Mesodermal cell (in vitro differentiated cells): ENCODE results near the gene IGSF23.
A peak's percentile ranks its signal among the peaks of the same experiment; 100 is the strongest.
"Not testable (repeated sequence)": the region's sequence is repeated elsewhere in the genome, so short reads cannot be mapped to it uniquely, and the experiment has no call there.

Experiments used
- H3K27ac ChIP-seq: 2 replicates; pipeline ENCODE4 v1.7.0; 2013; ENCODE audit warnings: mild to moderate bottlenecking, low read depth, low read length, moderate library complexity; ENCODE audit not compliant: severe bottlenecking
- H3K36me3 ChIP-seq: 2 replicates; pipeline ENCODE4 v1.7.1; 2013; ENCODE audit warnings: mild to moderate bottlenecking, low read length, moderate library complexity; ENCODE audit not compliant: control insufficient read depth, insufficient read depth
- H3K4me1 ChIP-seq: one replicate; pipeline ENCODE4 v1.7.1; 2013; ENCODE audit warnings: mild to moderate bottlenecking, low read length; ENCODE audit not compliant: insufficient read depth, control insufficient read depth, poor library complexity, severe bottlenecking
- H3K4me3 ChIP-seq: 2 replicates; pipeline ENCODE4 v1.7.0; 2013; ENCODE audit warnings: low read length, control low read depth, mild to moderate bottlenecking; ENCODE audit not compliant: insufficient read depth, poor library complexity, severe bottlenecking; ENCODE audit errors: extremely low read depth
- H3K9me3 ChIP-seq: 2 replicates; pipeline ENCODE4 v1.7.1; 2013; ENCODE audit warnings: mild to moderate bottlenecking, low read length, moderate library complexity; ENCODE audit not compliant: control insufficient read depth
- WGBS, 2 experiments: methylation state at CpG; one replicate each; pipeline ENCODE4 v1.1.5; 2013; ENCODE audit warnings: missing lambda C conversion rate in 2 of 2; ENCODE audit not compliant: insufficient coverage in 2 of 2; 5-methylcytosine and 5-hydroxymethylcytosine counted together

Gene IGSF23

GRCh38 chr19:44614313-44614712 is 950 bp downstream of the IGSF23 start:
- Histone ChIP-seq H3K4me3 (no peak overlapping the region), H3K4me1 (no peaks in the 10 kb centered on the region), H3K27ac (no peak overlapping the region), H3K9me3 (no peaks in the 10 kb centered on the region), H3K36me3 (no peaks in the 10 kb centered on the region)
- 93 to 98% methylated on average over 7 of the region's 10 CpGs for WGBS, 2 experiments

GRCh38 chr19:44615863-44616247 is 2.5 kb downstream of the IGSF23 start:
- no peak overlapping the region for H3K4me3 ChIP-seq
- H3K9me3 ChIP-seq = no peaks in the 10 kb centered on the region
- H3K4me1 ChIP-seq = no peaks in the 10 kb centered on the region
- no peaks in the 10 kb centered on the region for H3K36me3 ChIP-seq
- 50 to 56% methylated on average over 2 of the region's 5 CpGs for WGBS, 2 experiments
- H3K27ac ChIP-seq = no peak overlapping the region

GRCh38 chr19:44617110-44617880 is 3.9 kb downstream of the IGSF23 start:
- Histone ChIP-seq H3K27ac (no peak overlapping the region), H3K4me1 (no peaks in the 10 kb centered on the region), H3K4me3 (no peak overlapping the region), H3K9me3 (no peaks in the 10 kb centered on the region), H3K36me3 (no peaks in the 10 kb centered on the region)
- 61 to 67% methylated on average over 2 to 4 of the region's 8 CpGs for WGBS, 2 experiments

GRCh38 chr19:44618640-44619357 is 5.4 kb downstream of the IGSF23 start:
- H3K4me1 ChIP-seq = no peaks in the 10 kb centered on the region
- H3K36me3 ChIP-seq = no peaks in the 10 kb centered on the region
- H3K9me3 ChIP-seq = no peaks in the 10 kb centered on the region
- no peak overlapping the region for H3K27ac ChIP-seq
- 79 to 90% methylated on average over 2 to 4 of the region's 7 CpGs for WGBS, 2 experiments
- no peak overlapping the region for H3K4me3 ChIP-seq

GRCh38 chr19:44620667-44621066 is 7.3 kb downstream of the IGSF23 start:
- Histone ChIP-seq H3K36me3 (no peaks in the 10 kb centered on the region), H3K4me3 (no peak overlapping the region), H3K4me1 (no peaks in the 10 kb centered on the region), H3K9me3 (peaks cover 3% of the 10 kb centered on the region), H3K27ac (no peak overlapping the region)
- WGBS, 2 experiments = 94 to 95% methylated on average over 4 to 5 of the region's 5 CpGs

GRCh38 chr19:44621367-44621766 is 8.0 kb downstream of the IGSF23 start:
- Histone ChIP-seq H3K36me3 (no peaks in the 10 kb centered on the region), H3K4me1 (no peaks in the 10 kb centered on the region), H3K27ac (no peak overlapping the region), H3K4me3 (no peak overlapping the region), H3K9me3 (peaks cover 5% of the 10 kb centered on the region)
- 55 to 58% methylated on average over 2 to 4 of the region's 6 CpGs for WGBS, 2 experiments

GRCh38 chr19:44623080-44623479 is 9.7 kb downstream of the IGSF23 start:
- Histone ChIP-seq H3K4me1 (no peaks in the 10 kb centered on the region), H3K27ac (peak overlapping the region; percentile 3), H3K9me3 (peaks cover 5% of the 10 kb centered on the region), H3K4me3 (no peak overlapping the region), H3K36me3 (no peaks in the 10 kb centered on the region)
- 83 to 90% methylated on average over 3 to 5 of the region's 5 CpGs for WGBS, 2 experiments

GRCh38 chr19:44623626-44624025 is 10.3 kb downstream of the IGSF23 start:
- no peak overlapping the region for H3K4me3 ChIP-seq
- no peaks in the 10 kb centered on the region for H3K4me1 ChIP-seq
- 74 to 100% methylated on average over 1 to 3 of the region's 4 CpGs for WGBS, 2 experiments
- no peaks in the 10 kb centered on the region for H3K36me3 ChIP-seq
- H3K27ac ChIP-seq = no peak overlapping the region
- H3K9me3 ChIP-seq = peaks cover 5% of the 10 kb centered on the region

GRCh38 chr19:44624840-44625354 is 11.5 kb downstream of the IGSF23 start:
- no peak overlapping the region for H3K27ac ChIP-seq

GRCh38 chr19:44625637-44626036 is 12.3 kb downstream of the IGSF23 start:
- not testable (repeated sequence) for H3K9me3 ChIP-seq, H3K4me3 ChIP-seq, H3K27ac ChIP-seq, H3K36me3 ChIP-seq, H3K4me1 ChIP-seq
- WGBS, 2 experiments = 91 to 94% methylated on average over 4 of the region's 4 CpGs

More at GRCh38 chr19:44624840-44625354, 11.5 kb downstream of the IGSF23 start:
- Histone ChIP-seq H3K9me3 (peaks cover 5% of the 10 kb centered on the region), H3K4me3 (no peak overlapping the region), H3K36me3 (no peaks in the 10 kb centered on the region), H3K4me1 (no peaks in the 10 kb centered on the region)
- 78 to 96% methylated on average over 1 to 3 of the region's 4 CpGs for WGBS, 2 experiments
